GM10266 (cell line): ENCODE measurements around the gene GM2A.
A peak's percentile ranks its signal among the peaks of the same experiment; 100 is the strongest.

ENCODE experiments used
- DNase-seq: peaks from one replicate; pipeline ENCODE4 v3.0.0; 2012; ENCODE audit errors: extremely low spot score
- TF ChIP-seq, protein P1 (sequence below): IDR thresholded peaks from 2 replicates; pipeline ENCODE4 v1.5.1; 2012; ENCODE audit warnings: mild to moderate bottlenecking, low read depth; ENCODE audit not compliant: control insufficient read depth, insufficient read depth; ENCODE audit errors: missing control alignments

The GM2A gene

DNA sequence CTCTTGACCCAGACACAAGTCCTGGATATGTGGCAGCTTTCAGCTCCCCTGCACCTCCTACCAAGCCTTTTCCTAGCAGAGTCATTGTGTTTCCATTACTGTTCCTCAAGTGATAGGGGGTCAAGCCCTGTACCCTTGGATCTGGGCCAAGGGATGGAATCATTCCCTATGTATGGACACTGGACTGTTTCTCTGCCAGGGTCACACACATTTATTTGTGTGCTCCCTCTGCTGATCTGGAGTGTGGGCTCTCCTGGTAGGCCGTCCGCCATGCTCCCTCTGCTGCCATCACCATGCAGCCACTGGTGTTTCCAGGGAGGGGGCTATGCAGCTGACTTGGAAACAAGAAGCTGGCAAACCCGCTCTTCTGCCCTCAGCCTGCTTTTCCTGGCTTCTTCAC lies 9.5 kb downstream of the GM2A start:
- no peak for DNase-seq
- TF ChIP-seq, protein P1, sequence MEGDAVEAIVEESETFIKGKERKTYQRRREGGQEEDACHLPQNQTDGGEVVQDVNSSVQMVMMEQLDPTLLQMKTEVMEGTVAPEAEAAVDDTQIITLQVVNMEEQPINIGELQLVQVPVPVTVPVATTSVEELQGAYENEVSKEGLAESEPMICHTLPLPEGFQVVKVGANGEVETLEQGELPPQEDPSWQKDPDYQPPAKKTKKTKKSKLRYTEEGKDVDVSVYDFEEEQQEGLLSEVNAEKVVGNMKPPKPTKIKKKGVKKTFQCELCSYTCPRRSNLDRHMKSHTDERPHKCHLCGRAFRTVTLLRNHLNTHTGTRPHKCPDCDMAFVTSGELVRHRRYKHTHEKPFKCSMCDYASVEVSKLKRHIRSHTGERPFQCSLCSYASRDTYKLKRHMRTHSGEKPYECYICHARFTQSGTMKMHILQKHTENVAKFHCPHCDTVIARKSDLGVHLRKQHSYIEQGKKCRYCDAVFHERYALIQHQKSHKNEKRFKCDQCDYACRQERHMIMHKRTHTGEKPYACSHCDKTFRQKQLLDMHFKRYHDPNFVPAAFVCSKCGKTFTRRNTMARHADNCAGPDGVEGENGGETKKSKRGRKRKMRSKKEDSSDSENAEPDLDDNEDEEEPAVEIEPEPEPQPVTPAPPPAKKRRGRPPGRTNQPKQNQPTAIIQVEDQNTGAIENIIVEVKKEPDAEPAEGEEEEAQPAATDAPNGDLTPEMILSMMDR = no peak

DNA sequence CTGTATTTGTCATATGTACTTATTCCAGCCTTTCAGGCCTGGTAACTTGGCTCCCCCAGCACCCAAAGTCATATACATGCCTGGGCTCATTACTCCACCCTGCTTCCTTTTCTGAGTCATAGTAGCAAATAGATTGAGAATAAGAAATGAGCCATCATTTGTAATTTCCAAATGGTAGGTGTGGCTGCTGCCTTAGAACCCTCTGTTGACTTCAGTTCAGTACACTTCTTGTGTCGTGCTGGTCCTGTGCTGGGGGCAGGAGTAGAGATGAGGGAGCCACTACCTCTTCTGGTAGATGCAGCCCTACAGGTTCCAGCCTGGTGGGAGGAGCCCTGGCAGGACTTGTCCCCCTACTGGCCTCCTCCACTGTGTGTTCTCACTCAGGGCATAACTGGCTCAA lies 11.1 kb downstream of the GM2A start:
- no peak for DNase-seq
- TF ChIP-seq, protein P1 = no peak

DNA sequence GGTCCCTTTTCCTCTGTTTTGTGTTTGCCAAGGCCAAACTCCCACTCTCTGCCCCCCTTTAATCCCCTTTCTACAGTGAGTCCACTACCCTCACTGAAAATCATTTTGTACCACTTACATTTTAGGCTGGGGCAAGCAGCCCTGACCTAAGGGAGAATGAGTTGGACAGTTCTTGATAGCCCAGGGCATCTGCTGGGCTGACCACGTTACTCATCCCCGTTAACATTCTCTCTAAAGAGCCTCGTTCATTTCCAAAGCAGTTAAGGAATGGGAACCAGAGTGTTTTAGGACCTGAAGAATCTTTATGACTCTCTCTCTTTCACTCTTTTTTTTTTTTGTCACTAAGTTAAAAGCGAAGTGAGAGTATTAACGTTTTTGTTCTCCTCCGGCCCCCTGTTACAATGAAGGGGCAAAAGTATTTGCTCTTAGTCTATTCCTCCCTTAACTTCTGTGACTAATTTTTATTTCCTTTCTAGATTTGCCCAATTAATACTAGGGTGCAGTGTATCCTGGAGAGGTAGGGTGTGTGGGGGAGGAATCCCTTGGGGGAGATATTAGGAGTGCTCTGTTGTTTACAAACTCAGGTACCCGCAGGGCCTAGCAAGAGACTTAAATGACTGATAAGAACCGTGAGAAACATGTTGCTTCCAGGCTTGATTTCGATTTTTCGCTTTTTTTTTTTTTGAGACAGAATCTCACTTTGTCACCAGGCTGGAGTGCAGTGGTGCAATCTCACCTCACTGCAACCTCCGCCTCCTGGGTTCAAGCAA lies 14.7 kb downstream of the GM2A start:
- no peak for DNase-seq
- TF ChIP-seq, protein P1 = no peak

DNA sequence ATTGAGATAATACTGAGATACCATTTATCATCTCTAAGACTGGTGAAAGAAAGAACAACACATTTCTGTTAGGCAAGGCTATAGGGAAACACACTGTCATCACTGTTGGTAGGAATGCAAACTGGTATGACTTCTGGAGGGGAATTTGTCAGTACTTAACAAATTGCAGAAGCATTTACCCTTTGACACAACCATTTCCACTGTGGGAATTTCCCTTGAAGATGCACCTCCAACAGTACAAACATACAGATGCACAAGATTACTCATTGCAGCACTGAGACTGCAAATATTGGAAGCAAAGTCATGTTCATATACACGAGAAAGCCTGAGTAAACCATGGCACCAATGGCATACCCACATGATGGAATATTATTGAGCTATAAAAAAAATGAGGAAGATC lies 17.6 kb downstream of the GM2A start:
- TF ChIP-seq, protein P1 = no peak

DNA sequence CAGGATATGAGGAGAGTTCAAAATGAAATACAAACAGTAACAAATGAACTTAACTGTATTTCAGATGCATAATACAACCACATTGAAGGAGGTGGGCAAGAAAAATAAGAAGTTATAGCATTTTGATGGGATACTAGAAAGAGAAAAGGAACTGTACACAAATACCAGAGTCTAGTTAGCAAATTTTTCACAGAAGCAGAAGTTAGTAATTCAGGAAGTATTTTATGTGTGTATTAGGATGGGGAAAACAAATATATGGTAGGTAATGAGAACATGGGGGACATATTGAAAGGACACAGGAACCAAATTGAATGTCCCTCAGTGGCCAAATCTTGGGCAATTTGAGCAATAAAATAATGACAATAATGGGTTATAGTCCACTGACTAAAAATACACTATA lies 18.4 kb downstream of the GM2A start:
- TF ChIP-seq, protein P1 = no peak
- no peak for DNase-seq

More for the DNA sequence above, 17.6 kb downstream of the GM2A start:
- peak; percentile 51 for DNase-seq

DNA sequence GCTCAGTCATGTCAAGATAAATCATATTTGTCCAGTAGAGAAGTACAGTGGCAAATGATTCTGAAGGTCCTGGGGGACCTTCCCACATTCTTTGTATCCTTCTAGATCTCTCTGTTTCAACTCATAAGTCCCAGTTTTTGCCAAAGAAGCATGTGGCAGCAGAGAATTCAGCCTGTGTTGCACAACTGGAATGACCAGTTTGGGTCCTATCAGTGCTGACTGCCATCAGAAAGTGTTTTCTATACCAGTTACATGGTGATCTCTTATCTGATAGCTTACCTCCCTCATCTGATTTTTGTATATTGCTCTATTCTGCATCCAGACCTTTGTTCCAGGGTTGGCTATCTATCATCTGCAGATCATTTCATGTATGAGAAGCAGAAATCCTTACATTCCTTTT lies 21.7 kb downstream of the GM2A start:
- TF ChIP-seq, protein P1 = no peak
- DNase-seq = no peak

DNA sequence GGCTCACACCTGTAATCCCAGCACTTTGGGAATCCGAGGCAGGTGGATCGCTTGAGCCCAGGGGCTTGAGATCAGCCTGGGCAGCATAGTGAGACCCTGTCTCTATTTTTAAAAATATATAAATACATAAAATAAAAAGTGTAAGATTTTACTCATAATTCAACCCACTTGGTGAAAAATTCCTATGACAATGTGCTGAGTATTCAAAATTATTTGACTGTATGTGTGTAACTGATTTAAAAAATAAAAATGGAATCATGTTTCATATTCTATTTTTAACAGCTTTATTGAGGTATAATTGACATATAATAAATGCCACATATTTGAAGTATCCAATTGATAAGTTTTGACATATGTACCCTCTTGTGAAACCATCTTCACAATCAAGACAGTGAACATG lies 22.8 kb downstream of the GM2A start:
- DNase-seq = no peak
- TF ChIP-seq, protein P1 = no peak
